Endothelial cell of umbilical vein (primary cell): ENCODE measurements around the gene SQOR.

Experiments used
- CTCF ChIP-seq, 2 donors: IDR thresholded peaks; 1 replicate in 1 of 2; 2 replicates in 1 of 2; pipeline ENCODE4 v1.5.1; 2011; ENCODE audit warnings: low read length in 2 of 2, mild to moderate bottlenecking in 2 of 2, moderate library complexity in 2 of 2, control low read depth in 1 of 2, inconsistent platforms in 1 of 2, low read depth in 1 of 2; ENCODE audit not compliant: insufficient read depth in 1 of 2; ENCODE audit errors: extremely low read depth in 1 of 2
- EZH2 ChIP-seq: IDR thresholded peaks from 2 replicates; pipeline ENCODE4 v1.6.1; 2012; ENCODE audit warnings: borderline replicate concordance, low read depth, mild to moderate bottlenecking, moderate library complexity, low read length, inconsistent platforms; ENCODE audit not compliant: severe bottlenecking
- FOS ChIP-seq: IDR thresholded peaks from 2 replicates; pipeline ENCODE4 v1.6.1; 2011; ENCODE audit warnings: mild to moderate bottlenecking, low read length, moderate library complexity, borderline replicate concordance; ENCODE audit not compliant: insufficient read depth
- GATA2 ChIP-seq: IDR thresholded peaks from 2 replicates; pipeline ENCODE4 v1.7.0; 2011; ENCODE audit warnings: low read depth, mild to moderate bottlenecking, moderate library complexity, mixed read lengths, low read length; ENCODE audit not compliant: insufficient read length, insufficient read depth
- POLR2A ChIP-seq: IDR thresholded peaks from 2 replicates; pipeline ENCODE4 v1.6.1; 2012; ENCODE audit warnings: low read depth, mild to moderate bottlenecking, control low read depth, low read length
- POLR2AphosphoS5 ChIP-seq: IDR thresholded peaks from 2 replicates; pipeline ENCODE4 v1.6.1; 2012; ENCODE audit warnings: low read depth, mild to moderate bottlenecking, control low read depth, low read length, moderate library complexity; ENCODE audit not compliant: insufficient read depth
- TF ChIP-seq, protein P1 (sequence below): IDR thresholded peaks from 2 replicates; pipeline ENCODE4 v1.6.1; 2011; ENCODE audit not compliant: insufficient read depth, insufficient read length

DNA sequence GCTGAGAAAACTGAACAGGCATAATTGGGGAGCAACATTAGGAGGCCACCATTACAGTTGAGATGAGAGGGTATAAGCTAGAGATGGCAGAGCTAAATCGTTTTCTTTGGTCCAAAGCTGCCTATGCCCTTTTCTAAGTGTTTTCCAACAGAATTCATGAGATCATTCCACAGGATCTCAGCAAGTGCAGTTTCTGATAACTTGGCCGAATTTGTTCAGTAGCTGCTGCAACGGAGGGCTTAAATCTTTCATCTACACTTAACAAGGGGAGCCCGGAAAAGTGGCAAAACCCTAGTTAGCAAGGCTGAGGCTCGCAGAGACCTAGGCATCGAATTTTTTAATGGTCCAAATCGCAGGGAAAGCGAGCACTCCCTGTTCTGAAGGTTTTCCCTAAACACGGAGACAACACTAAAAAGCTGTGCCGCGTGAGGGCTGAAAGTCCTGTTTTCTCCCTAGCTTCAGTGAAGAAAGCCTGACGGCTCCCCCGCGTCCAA, 48.2 kb upstream of the SQOR start:
- no peak for TF ChIP-seq CTCF (IDR thresholded peaks at IDR 0.05; ENCODE audit: extremely low read depth in 1 of 2, insufficient read depth in 1 of 2, low read depth in 1 of 2, low read length in 2 of 2)
- no peak for TF ChIP-seq POLR2A
- no peak for TF ChIP-seq FOS
- TF ChIP-seq GATA2: no peak
- TF ChIP-seq, protein P1, sequence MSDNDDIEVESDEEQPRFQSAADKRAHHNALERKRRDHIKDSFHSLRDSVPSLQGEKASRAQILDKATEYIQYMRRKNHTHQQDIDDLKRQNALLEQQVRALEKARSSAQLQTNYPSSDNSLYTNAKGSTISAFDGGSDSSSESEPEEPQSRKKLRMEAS: no peak
- TF ChIP-seq EZH2: no peak
- no peak for TF ChIP-seq POLR2AphosphoS5
